ENCODE data around the gene ASAP2.

- no peak for TF ChIP-seq CTCF (IDR thresholded peaks at IDR 0.05)
- TF ChIP-seq POLR2A (IDR thresholded peaks at IDR 0.05), result no peak
These were observed 112.7 kb downstream of the ASAP2 start for GRCh38 chr2:9319338-9319715.

All from tibial nerve (tissue), 3 donors.